K562 (cell line): Measurements from ENCODE around the gene TERB1. TPM values are rescaled to one million over a fixed set of nuclear protein-coding genes. Genes with fewer than 3 reads are reported as not detected.

Source experiments
- ATAC-seq: fragments of 200-7000 bp; cut with Tn5 transposase; 3 replicates; pipeline ENCODE4 v1.9.1; 2020; ENCODE audit warnings: moderate library complexity
- BruUV-seq: library from RNA; stranded (reverse); fragments of 400-500 nt; replicated peaks from 2 replicates; lab custom pipeline; 2021; lab: Mats Ljungman, UMichigan
- CTCF ChIA-PET: fragments of 300-600 bp; formaldehyde crosslinking; extraction: SDS; loops from one replicate; lab custom pipeline; 2021; ENCODE audit warnings: low intra/inter-chr PET ratio; lab: Yijun Ruan, JAX
- POLR2A ChIA-PET: fragments of 300-600, 350-650 bp; sonication (Branson Sonifier 250); formaldehyde crosslinking; extraction: SDS; loops from one replicate; lab custom pipeline; 2021; ENCODE audit warnings: antibody characterized with exemption, inconsistent platforms; lab: Yijun Ruan, JAX
- DNase-seq, 4 experiments: peaks; one replicate each; pipeline versions ENCODE4 v3.0.0 to v3.0.0-alpha.2; 2011 to 2018; ENCODE audit warnings: low spot score in 3 of 4, mixed read lengths in 3 of 4; ENCODE audit errors: extremely low read depth in 1 of 4
- FAIRE-seq: peaks from 2 replicates; lab custom pipeline; 2011; peaks lifted over from hg19 to GRCh38; lab: Jason Lieb, UNC
- H2AFZ ChIP-seq: 2 replicates; pipeline ENCODE4 v1.6.0; 2011; ENCODE audit warnings: low read depth, low read length, control low read depth, inconsistent platforms
- H3K27ac ChIP-seq: fragments of 200-600 bp; 3 replicates; pipeline ENCODE4 v1.8.0; 2011; ENCODE audit warnings: low read depth, mild to moderate bottlenecking, control low read depth, inconsistent platforms, low read length, moderate library complexity, mixed read lengths; ENCODE audit errors: extremely low read depth
- H3K27me3 ChIP-seq, 2 experiments: fragments of 300-600 bp in 1 of 2; 2 replicates in 1 of 2; 3 replicates in 1 of 2; pipeline versions ENCODE4 v1.6.0 to v1.8.0; 2011; ENCODE audit warnings: inconsistent platforms in 2 of 2, low read length in 2 of 2, mild to moderate bottlenecking in 1 of 2, mixed read lengths in 1 of 2, moderate library complexity in 1 of 2; ENCODE audit not compliant: control insufficient read depth in 2 of 2, insufficient read depth in 2 of 2
- H3K36me3 ChIP-seq: fragments of 300-600 bp; 3 replicates; pipeline ENCODE4 v1.8.0; 2011; ENCODE audit warnings: mild to moderate bottlenecking, low read length, inconsistent platforms; ENCODE audit not compliant: control insufficient read depth, insufficient read depth
- H3K4me1 ChIP-seq, 2 experiments: fragments of 200-600 bp in 1 of 2; replicated peaks in 1 of 2; 2 replicates in 1 of 2; 3 replicates in 1 of 2; pipeline versions ENCODE4 v1.5.1 to v1.8.0; 2011; ENCODE audit warnings: inconsistent platforms in 2 of 2, low read length in 2 of 2, mild to moderate bottlenecking in 1 of 2, mixed read lengths in 1 of 2, moderate library complexity in 1 of 2; ENCODE audit not compliant: control insufficient read depth in 2 of 2, insufficient read depth in 2 of 2
- H3K4me2 ChIP-seq: 2 replicates; pipeline ENCODE4 v1.6.1; 2011; ENCODE audit warnings: low read length, control low read depth, inconsistent platforms, mixed read lengths; ENCODE audit not compliant: insufficient read depth
- H3K4me3 ChIP-seq: fragments of 200-600 bp; sonication (generic), shearing (Covaris generic); 2 replicates; pipeline ENCODE4 v1.5.1; 2016; ENCODE audit warnings: control low read depth, inconsistent platforms
- H3K79me2 ChIP-seq: fragments of 200-600 bp; 3 replicates; pipeline ENCODE4 v1.8.0; 2011; ENCODE audit warnings: low read length, inconsistent platforms; ENCODE audit not compliant: control insufficient read depth, insufficient read depth
- H3K9ac ChIP-seq, 2 experiments: 2 replicates each; pipeline versions ENCODE4 v1.6.0 to v1.6.1; 2011; ENCODE audit warnings: low read depth in 2 of 2, low read length in 2 of 2, control low read depth in 1 of 2, inconsistent platforms in 1 of 2, mild to moderate bottlenecking in 1 of 2, mixed read lengths in 1 of 2; ENCODE audit not compliant: insufficient read depth in 1 of 2
- H3K9me1 ChIP-seq: one replicate; pipeline ENCODE4 v1.6.0; 2011; ENCODE audit warnings: inconsistent platforms, mild to moderate bottlenecking, low read length, moderate library complexity; ENCODE audit not compliant: control insufficient read depth, insufficient read depth
- H3K9me3 ChIP-seq: replicated peaks from 2 replicates; pipeline ENCODE4 v1.5.1; 2011; ENCODE audit warnings: low read depth, low read length, inconsistent platforms; ENCODE audit not compliant: control insufficient read depth, insufficient read depth
- H4K20me1 ChIP-seq: replicated peaks from 2 replicates; pipeline ENCODE4 v1.6.1; 2011; ENCODE audit warnings: low read length, inconsistent platforms, mixed read lengths; ENCODE audit not compliant: control insufficient read depth, insufficient read depth
- CUX1 ChIP-seq: fragments of 200-800 bp; sonication (Bioruptor generic); IDR thresholded peaks from 2 replicates; pipeline ENCODE4 v1.6.1; 2016; ENCODE audit warnings: missing genetic modification characterization, missing compliant biosample characterization
- FOXO4 ChIP-seq: fragments of 450-650 bp; formaldehyde crosslinking; IDR thresholded peaks from 2 replicates; pipeline ENCODE4 v1.4.0; 2020; ENCODE audit warnings: mild to moderate bottlenecking, moderate library complexity
- LCOR ChIP-seq: sonication (generic); formaldehyde crosslinking; IDR thresholded peaks from 2 replicates; pipeline ENCODE4 v1.8.0; 2022; ENCODE audit warnings: mild to moderate bottlenecking, missing genetic modification reagents
- NFRKB ChIP-seq: fragments of 450-650 bp; IDR thresholded peaks from 2 replicates; pipeline ENCODE4 v1.6.1; 2016; ENCODE audit warnings: low read depth
- NR2F6 ChIP-seq: fragments of 450-650 bp; formaldehyde crosslinking; IDR thresholded peaks from 2 replicates; pipeline ENCODE4 v1.4.0; 2020; ENCODE audit warnings: mild to moderate bottlenecking
- ZNF561 ChIP-seq: fragments of 450-650 bp; formaldehyde crosslinking; conservative IDR thresholded peaks from 2 replicates; pipeline ENCODE4 v1.4.0; 2020; ENCODE audit warnings: mild to moderate bottlenecking, moderate library complexity
- WGBS: fragments of 100-300 bp; shearing (Covaris generic); methylation state at CpG from one replicate; pipeline ENCODE4 v1.1.6; 2016; ENCODE audit warnings: low coverage, mixed read lengths; ENCODE audit not compliant: insufficient coverage; ENCODE audit errors: missing lambda C conversion rate; 5-methylcytosine and 5-hydroxymethylcytosine counted together
- in situ Hi-C: fragments of 300-500 bp; cut with MboI; formaldehyde crosslinking; loops from 4 replicates; pipeline ENCODE4 v1.15.0; 2018; ENCODE audit warnings: inconsistent platforms, mixed read lengths
- intact Hi-C: fragments of 100-400 bp; cut with micrococcal nuclease; formaldehyde crosslinking; loops from 2 replicates; pipeline ENCODE4 v1.14.2; 2022
- polyA plus RNA-seq, 8 experiments: library from polyadenylated mRNA; depleted of rRNA in 4 of 8; stranded (reverse) in 5 of 8; unstranded in 3 of 8; fragments of >200 nt; fragmentation: Nextera tagmentation in 2 of 8; fragmentation: Illumina TruSeq in 1 of 8; extraction: Ambion mirVana in 2 of 8; extraction: Trizol in 1 of 8; gene quantifications; 2 replicates each; pipeline versions ENCODE4 v1.2.1 to v1.2.3, GENCODE V29; 2011 to 2014; ENCODE audit warnings: inconsistent platforms in 1 of 8, missing spikeins in 1 of 8
- total RNA-seq, 7 experiments: library from RNA; depleted of rRNA in 6 of 7; stranded (reverse); fragments of >200 nt in 6 of 7; fragmentation: Illumina TruSeq in 2 of 7; extraction: Trizol in 2 of 7; gene quantifications; 2 replicates each; pipeline versions ENCODE4 v1.2.1 to v1.2.3, GENCODE V29; 2011 to 2021; ENCODE audit warnings: low replicate concordance in 1 of 7

The TERB1 gene
- total and polyA plus RNA-seq, 9 of the 15 experiments (the other 6 are each of a cell fraction or from before 2014, with no cell fraction given), result not detected

GRCh38 chr16:66832190-66832589, 30.8 kb upstream of the TERB1 start:
- Histone ChIP-seq H3K4me2 (no peak overlapping the region), H3K27me3 (peaks cover 0 to 3% of the 10 kb centered on the region in 2 experiments; a peak in 1 of 5 replicates), H3K36me3 (peaks cover 25% of the 10 kb centered on the region), H3K9me3 (no peaks in the 10 kb centered on the region)
- FAIRE-seq, result no peak
- TF ChIP-seq ZNF561 (CRISPR knock-in tag) (no peak), NFRKB (no peak), LCOR (CRISPR knock-in tag) (no peak), NR2F6 (CRISPR knock-in tag) (no peak), CUX1 (CRISPR knock-in tag) (no peak), FOXO4 (CRISPR knock-in tag) (no peak)
- TF ChIP-seq, all 486 proteins: peak for 0
- ATAC-seq (no peak), DNase-seq (peak in 1 of 4 experiments; percentile 3)
- 63% methylated on average over 3 of the region's 3 CpGs for WGBS
- Histone ChIP-seq H3K4me1 (peaks cover 9 to 11% of the 10 kb centered on the region in 2 experiments; a peak in 4 of 5 replicates), H3K9me1 (no peaks in the 10 kb centered on the region), H3K27ac (no peak overlapping the region), H2AFZ (peak overlapping the region; percentile 100), H4K20me1 (peaks cover 4% of the 10 kb centered on the region; the same call in 1 of the 2 replicates), H3K4me3 (no peak overlapping the region), H3K9ac (no peak overlapping the region), H3K79me2 (peaks cover 36% of the 10 kb centered on the region)
- CTCF ChIA-PET, result interaction anchor here (0.6 kb wide), 1 partner anchor 15 kb away, joined by 3 read pairs; no protein-coding TSS in a partner anchor
- intact Hi-C loops, result no loop called here
- no TSS peak for BruUV-seq
- in situ Hi-C loops, result no loop called here
- POLR2A ChIA-PET, result interaction anchor here (1.6 kb wide), 1 partner anchor 34 kb away, joined by 4 read pairs; no protein-coding TSS in a partner anchor
